ENCODE measurements around the gene TPCN1. TPM values are rescaled to one million over a fixed set of nuclear protein-coding genes. Genes with fewer than 3 reads are reported as not detected.

TPCN1 gene
- total and polyA plus RNA-seq, 2 of the 8 experiments (the other 6 are each of a cell fraction or from before 2014, with no cell fraction given): 14.9 to 21.4 TPM

DNA sequence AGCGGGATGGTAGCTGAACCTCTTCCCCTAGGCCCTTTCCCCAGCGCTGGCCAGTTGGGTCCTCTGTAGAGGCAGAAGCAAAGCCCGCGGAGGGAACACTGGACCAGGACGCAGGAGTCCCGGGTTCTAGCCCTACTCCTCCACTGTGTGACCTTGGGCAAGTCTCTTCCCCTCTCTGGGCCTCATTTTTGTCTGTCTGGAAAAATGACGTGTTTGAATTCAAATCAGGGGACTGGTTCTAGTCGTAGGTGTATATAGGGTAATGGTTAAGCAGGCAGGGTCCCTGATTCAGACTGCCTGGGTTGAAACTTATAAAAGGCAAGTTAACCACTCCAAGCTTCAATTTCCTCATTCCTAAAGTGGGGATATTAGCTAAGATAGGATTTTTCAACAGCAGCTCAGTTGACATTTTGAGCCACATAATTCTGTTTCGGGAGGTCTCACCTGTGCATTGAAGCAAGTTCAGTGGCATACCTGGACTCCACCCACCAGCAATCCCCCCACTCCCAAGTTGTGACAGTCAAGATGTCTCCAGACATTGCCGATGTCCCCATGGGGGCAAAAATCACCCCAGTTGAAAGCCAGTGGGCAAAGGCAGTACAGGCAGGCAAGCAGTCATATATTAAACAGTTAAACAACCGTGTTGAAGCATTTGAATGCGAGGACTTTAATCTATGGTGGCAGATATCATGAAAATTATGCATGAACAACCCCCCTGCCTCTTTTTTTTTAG, 899 bp downstream of the TPCN1 start:
- CTCF ChIA-PET (ENCODE audit: partially characterized antibody): interaction anchor here (0.6 to 2.8 kb wide), 7 partner anchors 8 to 27 kb away, joined by 3 to 8 read pairs (median 3); no protein-coding TSS in a partner anchor
- no peak for TF ChIP-seq YY1 (IDR thresholded peaks at IDR 0.05; ENCODE audit: low read depth, low read length)
- no peak for TF ChIP-seq GTF2F1 (IDR thresholded peaks at IDR 0.05; ENCODE audit: borderline replicate concordance, low read depth, low read length)
- TF ChIP-seq KDM1A (IDR thresholded peaks at IDR 0.05; ENCODE audit: borderline replicate concordance, low read length): peak; percentile 93
- no peak for TF ChIP-seq RXRA (IDR thresholded peaks at IDR 0.05; ENCODE audit: insufficient read depth, low read depth, low read length)
- TF ChIP-seq KDM4A (IDR thresholded peaks at IDR 0.05; ENCODE audit: low read depth, low read length, severe bottlenecking): peak; percentile 10
- TF ChIP-seq, protein P1, sequence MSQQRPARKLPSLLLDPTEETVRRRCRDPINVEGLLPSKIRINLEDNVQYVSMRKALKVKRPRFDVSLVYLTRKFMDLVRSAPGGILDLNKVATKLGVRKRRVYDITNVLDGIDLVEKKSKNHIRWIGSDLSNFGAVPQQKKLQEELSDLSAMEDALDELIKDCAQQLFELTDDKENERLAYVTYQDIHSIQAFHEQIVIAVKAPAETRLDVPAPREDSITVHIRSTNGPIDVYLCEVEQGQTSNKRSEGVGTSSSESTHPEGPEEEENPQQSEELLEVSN (IDR thresholded peaks at IDR 0.05): no peak
- no peak for TF ChIP-seq RAD21 (IDR thresholded peaks at IDR 0.05 in 1 of 2, conservative IDR thresholded peaks at IDR 0.05 in 1 of 2; ENCODE audit: low read depth in 2 of 2, low read length in 2 of 2)
- no peak for TF ChIP-seq BACH1 (IDR thresholded peaks at IDR 0.05; ENCODE audit: low read length)
- TF ChIP-seq HDAC6 (IDR thresholded peaks at IDR 0.05; ENCODE audit: low read depth, low read length): no peak
- TF ChIP-seq SP4 (IDR thresholded peaks at IDR 0.05; ENCODE audit: low read length): no peak
- TF ChIP-seq BCL11A (IDR thresholded peaks at IDR 0.05; ENCODE audit: low read depth in 2 of 2, low read length in 2 of 2): no peak

More for the DNA sequence above, 899 bp downstream of the TPCN1 start:
- H3K23me2 ChIP-seq (ENCODE audit: low read depth, low read length): peaks cover 8% of the 10 kb centered on the region
- no peak overlapping the region for H3K4ac ChIP-seq (replicated peaks; ENCODE audit: insufficient read length, low read depth, low read length)
- no peak overlapping the region for H4K8ac ChIP-seq (ENCODE audit: extremely low read depth, insufficient read depth, low read length)
- H2BK120ac ChIP-seq (replicated peaks; ENCODE audit: low read depth, low read length): no peak overlapping the region
- H2BK5ac ChIP-seq (ENCODE audit: low read depth, low read length): no peak overlapping the region
- DNase-seq (ENCODE audit: low read depth in 1 of 2, low spot score in 2 of 2) (peak in 1 of 2 experiments; percentile 53), FAIRE-seq (no peak)
- peaks cover 0 to 7% of the 10 kb centered on the region in 2 experiments; a peak in 1 of 4 replicates for H3K79me2 ChIP-seq (ENCODE audit: control insufficient read depth in 1 of 2, insufficient read depth in 2 of 2, low read length in 2 of 2)
- no peak overlapping the region; the same call in 1 of the 2 replicates for H2BK12ac ChIP-seq (ENCODE audit: low read depth, low read length)
- peak overlapping the region; percentile 78 to 79 for H3K4me2 ChIP-seq (ENCODE audit: insufficient read depth in 1 of 2, low read depth in 2 of 2, low read length in 2 of 2)
- peak overlapping the region; percentile 5 to 61 (median 55) for H3K9ac ChIP-seq (replicated peaks in 1 of 4; ENCODE audit: extremely low read depth in 1 of 4, low read depth in 3 of 4, low read length in 3 of 4)
- H3K27ac ChIP-seq (ENCODE audit: low read depth, low read length): no peak overlapping the region
- peak overlapping the region; percentile 69 to 84 (median 74) for H3K4me3 ChIP-seq (ENCODE audit: extremely low read depth in 1 of 4, insufficient read depth in 2 of 4, low read depth in 3 of 4, low read length in 4 of 4)
- no peak overlapping the region for H3K23ac ChIP-seq (ENCODE audit: insufficient read length)
- 0 out of 2 replicates have a peak overlapping the region, but pooled peaks have one; percentile 60 for H3K18ac ChIP-seq (ENCODE audit: extremely low read depth, low read length)
- H3K14ac ChIP-seq (ENCODE audit: insufficient read length): no peak overlapping the region
- H2AK5ac ChIP-seq (ENCODE audit: low read depth, low read length): no peak overlapping the region
- peak overlapping the region; percentile 46 for H3K56ac ChIP-seq (replicated peaks; ENCODE audit: insufficient read length, low read depth, low read length)
- no peak overlapping the region for H2AFZ ChIP-seq (ENCODE audit: low read length)
- H2BK15ac ChIP-seq (ENCODE audit: low read length): no peak overlapping the region
- H3K79me1 ChIP-seq (ENCODE audit: low read depth, low read length): no peaks in the 10 kb centered on the region
- no peaks in the 10 kb centered on the region for H3K9me3 ChIP-seq (ENCODE audit: insufficient read depth in 2 of 2, low read depth in 1 of 2, low read length in 1 of 2)
- H4K5ac ChIP-seq (ENCODE audit: insufficient read length, low read depth, low read length): no peak overlapping the region
- peak overlapping the region; percentile 81 for H4K91ac ChIP-seq (replicated peaks; ENCODE audit: insufficient read length, low read length)
- 33% methylated on average over 12 of the region's 12 CpGs; no CpG with 5 or more reads in 1 of the 2 experiments for WGBS, 2 experiments (ENCODE audit: extremely low coverage in 1 of 2, insufficient coverage in 1 of 2, insufficient read length in 1 of 2, insufficient replicate concordance in 2 of 2, low coverage in 1 of 2, low lambda C conversion rate in 2 of 2, missing lambda C conversion rate in 1 of 2)
- H4K20me1 ChIP-seq (replicated peaks in 1 of 2; ENCODE audit: control insufficient read depth in 1 of 2, insufficient read depth in 2 of 2, low read length in 2 of 2): peaks cover 0 to 4% of the 10 kb centered on the region in 2 experiments
- POLR2A ChIA-PET (ENCODE audit: partially characterized antibody): interaction anchor here (0.7 to 5.3 kb wide), 18 partner anchors 8 to 157 kb away, joined by 3 to 32 read pairs (median 4); partner anchors contain the start of genes DDX54 and RITA1
- H3K4me1 ChIP-seq (replicated peaks in 1 of 4; ENCODE audit: control insufficient read depth in 3 of 4, insufficient read depth in 4 of 4, low read length in 3 of 4): peaks cover 0 to 10% (median 6%) of the 10 kb centered on the region in 4 experiments; a peak in 4 of 7 replicates
- H2BK20ac ChIP-seq (ENCODE audit: low read length): no peak overlapping the region
- H3K36me3 ChIP-seq (ENCODE audit: control insufficient read depth in 2 of 4, insufficient read depth in 4 of 4, low read length in 3 of 4): no peaks in the 10 kb centered on the region
- no peaks in the 10 kb centered on the region for H3K27me3 ChIP-seq (replicated peaks in 1 of 4; ENCODE audit: control insufficient read depth in 3 of 4, extremely low read depth in 1 of 4, insufficient read depth in 3 of 4, low read length in 3 of 4)

Data from H1 (cell line).